Mammary epithelial cell (primary cell): Measurements from ENCODE around the gene PARD6B.

Experiments
- CTCF ChIP-seq, 2 donors: IDR thresholded peaks in 1 of 2; conservative IDR thresholded peaks in 1 of 2; 2 replicates each; pipeline ENCODE4 v1.5.1; 2011 to 2012; ENCODE audit warnings: inconsistent platforms in 2 of 2, low read length in 2 of 2, mild to moderate bottlenecking in 2 of 2, control low read depth in 1 of 2, low read depth in 1 of 2; ENCODE audit not compliant: insufficient read depth in 1 of 2; ENCODE audit errors: extremely low read depth in 1 of 2
- EZH2 ChIP-seq: IDR thresholded peaks from 2 replicates; pipeline ENCODE4 v1.6.1; 2012; ENCODE audit warnings: low read length, inconsistent platforms, borderline replicate concordance

- no peak for TF ChIP-seq CTCF (conservative IDR thresholded peaks at IDR 0.05 in 1 of 2, IDR thresholded peaks at IDR 0.05 in 1 of 2; ENCODE audit: extremely low read depth in 1 of 2, insufficient read depth in 1 of 2, low read depth in 1 of 2, low read length in 2 of 2)
- TF ChIP-seq EZH2, result no peak
Observed at GRCh38 chr20:50689864-50690649, 41.3 kb upstream of the PARD6B start.
